Measurements from ENCODE around the gene KRTAP11-1. TPM values are rescaled to one million over a fixed set of nuclear protein-coding genes. Genes with fewer than 3 reads are reported as not detected.

The KRTAP11-1 gene, protein sequence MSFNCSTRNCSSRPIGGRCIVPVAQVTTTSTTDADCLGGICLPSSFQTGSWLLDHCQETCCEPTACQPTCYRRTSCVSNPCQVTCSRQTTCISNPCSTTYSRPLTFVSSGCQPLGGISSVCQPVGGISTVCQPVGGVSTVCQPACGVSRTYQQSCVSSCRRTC
- polyA plus RNA-seq (2013, experiment 1 of 2) = not detected
- polyA plus RNA-seq (2013, experiment 2 of 2) = not detected

GRCh38 chr21:30881480-30881879 is at the start of gene KRTAP11-1:
Gene KRTAP11-1 (minus strand): TSS chr21:30881580. CDS start chr21:30881524, 56 bp downstream.
- H3K36me3 ChIP-seq (ENCODE audit: control insufficient read depth in 1 of 2, insufficient read depth in 2 of 2, low read depth in 1 of 2, low read length in 2 of 2) = no peaks in the 10 kb centered on the region
- no peak within 1 kb of the TSS for H2AK5ac ChIP-seq (ENCODE audit: low read length, severe bottlenecking)
- H3K4me2 ChIP-seq (ENCODE audit: low read length, poor library complexity, severe bottlenecking) = no peak within 1 kb of the TSS
- H3K23ac ChIP-seq (ENCODE audit: low read length in 2 of 2) = no peak within 1 kb of the TSS
- H2BK15ac ChIP-seq (ENCODE audit: low read depth, poor library complexity, severe bottlenecking) = no peak within 1 kb of the TSS
- no peak within 1 kb of the TSS for H4K91ac ChIP-seq (ENCODE audit: low read length)
- no peak within 1 kb of the TSS for H2BK5ac ChIP-seq (ENCODE audit: low read depth, low read length, poor library complexity, severe bottlenecking)
- 80% methylated on average over 1 of the region's 2 CpGs for WGBS
- H4K8ac ChIP-seq (ENCODE audit: low read length) = no peak within 1 kb of the TSS
- H3K4me3 ChIP-seq (ENCODE audit: insufficient read depth in 1 of 2, low read depth in 1 of 2, low read length in 2 of 2) = no peak within 1 kb of the TSS
- no peak within 1 kb of the TSS for H3K4ac ChIP-seq (ENCODE audit: low read depth in 1 of 2, low read length in 2 of 2)
- no peaks in the 10 kb centered on the region for H3K4me1 ChIP-seq (ENCODE audit: control insufficient read depth, insufficient read depth, low read depth, low read length)
- H2BK120ac ChIP-seq (ENCODE audit: low read depth, low read length) = no peak within 1 kb of the TSS
- no peak within 1 kb of the TSS for H2AFZ ChIP-seq (ENCODE audit: low read depth, low read length)
- no peak within 1 kb of the TSS for H3K18ac ChIP-seq (ENCODE audit: low read depth in 1 of 2, low read length in 2 of 2)
- H3K27me3 ChIP-seq (ENCODE audit: control insufficient read depth in 1 of 2, insufficient read depth in 1 of 2, low read length in 2 of 2) = no peaks in the 10 kb centered on the region
- H3K14ac ChIP-seq (ENCODE audit: low read length in 2 of 2) = no peak within 1 kb of the TSS
- no peak within 1 kb of the TSS for H2BK12ac ChIP-seq (ENCODE audit: low read length in 2 of 2)
- no peaks in the 10 kb centered on the region for H3K79me1 ChIP-seq (replicated peaks; ENCODE audit: low read length, poor library complexity, severe bottlenecking)
- no peak within 1 kb of the TSS for H3K9ac ChIP-seq (ENCODE audit: low read length)
- H3K27ac ChIP-seq (ENCODE audit: low read length, poor library complexity, severe bottlenecking) = no peak within 1 kb of the TSS
- H3K9me3 ChIP-seq (ENCODE audit: control insufficient read depth, low read length) = no peaks in the 10 kb centered on the region
- no peak for DNase-seq

- 10% methylated on average over 3 of the region's 4 CpGs for WGBS
- no peak overlapping the region for H2BK5ac ChIP-seq (ENCODE audit: low read depth, low read length, poor library complexity, severe bottlenecking)
- H3K18ac ChIP-seq (ENCODE audit: low read depth in 1 of 2, low read length in 2 of 2) = no peak overlapping the region
- no peak overlapping the region for H3K14ac ChIP-seq (ENCODE audit: low read length in 2 of 2)
- no peak for DNase-seq
- H2BK120ac ChIP-seq (ENCODE audit: low read depth, low read length) = no peak overlapping the region
- no peak overlapping the region for H3K23ac ChIP-seq (ENCODE audit: low read length in 2 of 2)
- H3K36me3 ChIP-seq (ENCODE audit: control insufficient read depth in 1 of 2, insufficient read depth in 2 of 2, low read depth in 1 of 2, low read length in 2 of 2) = no peaks in the 10 kb centered on the region
- no peak overlapping the region for H2BK15ac ChIP-seq (ENCODE audit: low read depth, poor library complexity, severe bottlenecking)
- no peak overlapping the region for H3K4me2 ChIP-seq (ENCODE audit: low read length, poor library complexity, severe bottlenecking)
- H3K4me3 ChIP-seq (ENCODE audit: insufficient read depth in 1 of 2, low read depth in 1 of 2, low read length in 2 of 2) = no peak overlapping the region
- peaks cover 15% of the 10 kb centered on the region for H3K9me3 ChIP-seq (ENCODE audit: control insufficient read depth, low read length)
- H2AFZ ChIP-seq (ENCODE audit: low read depth, low read length) = no peak overlapping the region
- no peak overlapping the region for H3K27ac ChIP-seq (ENCODE audit: low read length, poor library complexity, severe bottlenecking)
- H2BK12ac ChIP-seq (ENCODE audit: low read length in 2 of 2) = no peak overlapping the region
- H3K79me1 ChIP-seq (replicated peaks; ENCODE audit: low read length, poor library complexity, severe bottlenecking) = no peaks in the 10 kb centered on the region
- no peak overlapping the region for H2AK5ac ChIP-seq (ENCODE audit: low read length, severe bottlenecking)
- no peak overlapping the region for H4K8ac ChIP-seq (ENCODE audit: low read length)
- H3K4me1 ChIP-seq (ENCODE audit: control insufficient read depth, insufficient read depth, low read depth, low read length) = no peaks in the 10 kb centered on the region
- no peaks in the 10 kb centered on the region for H3K27me3 ChIP-seq (ENCODE audit: control insufficient read depth in 1 of 2, insufficient read depth in 1 of 2, low read length in 2 of 2)
- H3K4ac ChIP-seq (ENCODE audit: low read depth in 1 of 2, low read length in 2 of 2) = no peak overlapping the region
- H3K9ac ChIP-seq (ENCODE audit: low read length) = no peak overlapping the region
- H4K91ac ChIP-seq (ENCODE audit: low read length) = no peak overlapping the region
Observed at GRCh38 chr21:30924146-30924700, 42.8 kb upstream of the KRTAP11-1 start.

GRCh38 chr21:30921129-30921528 is 39.7 kb upstream of the KRTAP11-1 start:
- Histone ChIP-seq H2AFZ (ENCODE audit: low read depth, low read length) (no peak overlapping the region), H2BK120ac (ENCODE audit: low read depth, low read length) (no peak overlapping the region), H3K23ac (ENCODE audit: low read length in 2 of 2) (no peak overlapping the region), H3K27me3 (ENCODE audit: control insufficient read depth in 1 of 2, insufficient read depth in 1 of 2, low read length in 2 of 2) (no peaks in the 10 kb centered on the region), H3K18ac (ENCODE audit: low read depth in 1 of 2, low read length in 2 of 2) (no peak overlapping the region), H3K4me1 (ENCODE audit: control insufficient read depth, insufficient read depth, low read depth, low read length) (no peaks in the 10 kb centered on the region), H3K9ac (ENCODE audit: low read length) (no peak overlapping the region), H3K27ac (ENCODE audit: low read length, poor library complexity, severe bottlenecking) (no peak overlapping the region), H3K9me3 (ENCODE audit: control insufficient read depth, low read length) (peaks cover under 1% of the 10 kb centered on the region), H4K8ac (ENCODE audit: low read length) (no peak overlapping the region), H3K4me3 (ENCODE audit: insufficient read depth in 1 of 2, low read depth in 1 of 2, low read length in 2 of 2) (no peak overlapping the region), H3K14ac (ENCODE audit: low read length in 2 of 2) (no peak overlapping the region), H2AK5ac (ENCODE audit: low read length, severe bottlenecking) (no peak overlapping the region), H3K79me1 (replicated peaks; ENCODE audit: low read length, poor library complexity, severe bottlenecking) (no peaks in the 10 kb centered on the region), H2BK15ac (ENCODE audit: low read depth, poor library complexity, severe bottlenecking) (no peak overlapping the region), H4K91ac (ENCODE audit: low read length) (no peak overlapping the region), H3K36me3 (ENCODE audit: control insufficient read depth in 1 of 2, insufficient read depth in 2 of 2, low read depth in 1 of 2, low read length in 2 of 2) (no peaks in the 10 kb centered on the region), H3K4me2 (ENCODE audit: low read length, poor library complexity, severe bottlenecking) (no peak overlapping the region), H2BK5ac (ENCODE audit: low read depth, low read length, poor library complexity, severe bottlenecking) (no peak overlapping the region), H2BK12ac (ENCODE audit: low read length in 2 of 2) (no peak overlapping the region), H3K4ac (ENCODE audit: low read depth in 1 of 2, low read length in 2 of 2) (no peak overlapping the region)
- 71% methylated on average over 2 of the region's 4 CpGs for WGBS
- no peak for DNase-seq

- H3K4me1 ChIP-seq (ENCODE audit: control insufficient read depth, insufficient read depth, low read depth, low read length) = no peaks in the 10 kb centered on the region
- H2AFZ ChIP-seq (ENCODE audit: low read depth, low read length) = no peak overlapping the region
- H2BK12ac ChIP-seq (ENCODE audit: low read length in 2 of 2) = no peak overlapping the region
- 81% methylated on average over 1 of the region's 1 CpG for WGBS
- no peak overlapping the region for H2BK120ac ChIP-seq (ENCODE audit: low read depth, low read length)
- H3K79me1 ChIP-seq (replicated peaks; ENCODE audit: low read length, poor library complexity, severe bottlenecking) = no peaks in the 10 kb centered on the region
- no peak overlapping the region for H3K14ac ChIP-seq (ENCODE audit: low read length in 2 of 2)
- no peak overlapping the region for H3K23ac ChIP-seq (ENCODE audit: low read length in 2 of 2)
- no peak overlapping the region for H2AK5ac ChIP-seq (ENCODE audit: low read length, severe bottlenecking)
- no peak overlapping the region for H3K4me3 ChIP-seq (ENCODE audit: insufficient read depth in 1 of 2, low read depth in 1 of 2, low read length in 2 of 2)
- no peak overlapping the region for H3K18ac ChIP-seq (ENCODE audit: low read depth in 1 of 2, low read length in 2 of 2)
- no peaks in the 10 kb centered on the region for H3K36me3 ChIP-seq (ENCODE audit: control insufficient read depth in 1 of 2, insufficient read depth in 2 of 2, low read depth in 1 of 2, low read length in 2 of 2)
- no peak overlapping the region for H3K27ac ChIP-seq (ENCODE audit: low read length, poor library complexity, severe bottlenecking)
- no peak overlapping the region for H4K8ac ChIP-seq (ENCODE audit: low read length)
- H2BK15ac ChIP-seq (ENCODE audit: low read depth, poor library complexity, severe bottlenecking) = no peak overlapping the region
- H3K9me3 ChIP-seq (ENCODE audit: control insufficient read depth, low read length) = no peaks in the 10 kb centered on the region
- H3K9ac ChIP-seq (ENCODE audit: low read length) = no peak overlapping the region
- H4K91ac ChIP-seq (ENCODE audit: low read length) = no peak overlapping the region
- no peaks in the 10 kb centered on the region for H3K27me3 ChIP-seq (ENCODE audit: control insufficient read depth in 1 of 2, insufficient read depth in 1 of 2, low read length in 2 of 2)
- H2BK5ac ChIP-seq (ENCODE audit: low read depth, low read length, poor library complexity, severe bottlenecking) = no peak overlapping the region
- DNase-seq = no peak
- no peak overlapping the region for H3K4ac ChIP-seq (ENCODE audit: low read depth in 1 of 2, low read length in 2 of 2)
- H3K4me2 ChIP-seq (ENCODE audit: low read length, poor library complexity, severe bottlenecking) = no peak overlapping the region
Observed at GRCh38 chr21:30917557-30917956, 36.2 kb upstream of the KRTAP11-1 start.

Measured in mesenchymal stem cell (in vitro differentiated cells and primary cell).